Panc1 (cell line): Measurements from ENCODE around the gene PRUNE2. TPM values are rescaled to one million over a fixed set of nuclear protein-coding genes. Genes with fewer than 3 reads are reported as not detected.

ENCODE experiments used
- ATAC-seq: fragments of 200-7000 bp; cut with Tn5 transposase; 2 replicates; pipeline ENCODE4 v1.9.1; 2020; ENCODE audit warnings: mild to moderate bottlenecking, moderate library complexity
- BruUV-seq: library from RNA; stranded (reverse); fragments of 400-500 nt; replicated peaks from 2 replicates; lab custom pipeline; 2021; lab: Mats Ljungman, UMichigan
- CTCF ChIA-PET: fragments of 300-600 bp; sonication (Branson Sonifier 250); formaldehyde crosslinking; loops from one replicate; lab custom pipeline; 2022; ENCODE audit warnings: antibody characterized with exemption; lab: Charles Lee
- POLR2A ChIA-PET: fragments of 300-600 bp; sonication (Branson Sonifier 250); formaldehyde crosslinking; loops from one replicate; lab custom pipeline; 2022; ENCODE audit warnings: antibody characterized with exemption; lab: Charles Lee
- DNase-seq: peaks from one replicate; pipeline ENCODE4 v3.0.0-alpha.2; 2010; ENCODE audit warnings: low read depth, low spot score
- H3K27ac ChIP-seq: 2 replicates; pipeline ENCODE4 v1.5.1; 2011; ENCODE audit warnings: mild to moderate bottlenecking, low read length, inconsistent platforms
- H3K27me3 ChIP-seq: fragments of 200-500 bp; sonication (Bioruptor generic); 2 replicates; pipeline ENCODE4 v1.6.0; 2014; ENCODE audit warnings: low read length, inconsistent platforms; ENCODE audit not compliant: control insufficient read depth, insufficient read depth
- H3K36me3 ChIP-seq: fragments of 200-500 bp; sonication (Bioruptor generic); 2 replicates; pipeline ENCODE4 v1.5.1; 2014; ENCODE audit warnings: inconsistent platforms, mild to moderate bottlenecking, low read length, moderate library complexity; ENCODE audit not compliant: control insufficient read depth, insufficient read depth
- H3K4me1 ChIP-seq: 2 replicates; pipeline ENCODE4 v1.5.1; 2011; ENCODE audit warnings: inconsistent platforms, mild to moderate bottlenecking, low read length, moderate library complexity; ENCODE audit not compliant: control insufficient read depth, insufficient read depth
- H3K4me3 ChIP-seq, 2 experiments: 2 replicates each; pipeline ENCODE4 v1.5.1; 2011 to 2012; ENCODE audit warnings: low read depth in 2 of 2, low read length in 2 of 2, mild to moderate bottlenecking in 2 of 2, inconsistent platforms in 1 of 2, moderate library complexity in 1 of 2
- H3K9me3 ChIP-seq: fragments of 200-500 bp; sonication (Bioruptor generic); 2 replicates; pipeline ENCODE4 v1.5.1; 2014; ENCODE audit warnings: low read depth, mild to moderate bottlenecking, inconsistent platforms, low read length, moderate library complexity; ENCODE audit not compliant: control insufficient read depth, insufficient read depth
- CTCF ChIP-seq: fragments of 450-650 bp; IDR thresholded peaks from 2 replicates; pipeline ENCODE4 v1.5.1; 2017; ENCODE audit warnings: mild to moderate bottlenecking
- POLR2AphosphoS5 ChIP-seq: IDR thresholded peaks from 2 replicates; pipeline ENCODE4 v1.6.1; 2012; ENCODE audit warnings: mild to moderate bottlenecking, low read depth, low read length, moderate library complexity
- REST ChIP-seq, 2 experiments: IDR thresholded peaks; 2 replicates each; pipeline ENCODE4 v1.6.1; 2011 to 2012; ENCODE audit warnings: low read depth in 2 of 2, control low read depth in 1 of 2, low read length in 1 of 2, mild to moderate bottlenecking in 1 of 2, moderate library complexity in 1 of 2; ENCODE audit not compliant: insufficient read depth in 1 of 2
- SIN3A ChIP-seq: IDR thresholded peaks from 2 replicates; pipeline ENCODE4 v1.6.1; 2012; ENCODE audit warnings: low read depth, mild to moderate bottlenecking, low read length, moderate library complexity, borderline replicate concordance; ENCODE audit not compliant: insufficient read depth
- TCF7L2 ChIP-seq: IDR thresholded peaks from 2 replicates; pipeline ENCODE4 v1.6.1; 2011; ENCODE audit warnings: mild to moderate bottlenecking, low read depth, low read length, inconsistent platforms
- in situ Hi-C: cut with HindIII; loops from 2 replicates; pipeline ENCODE4 v1.10.0; 2016; ENCODE audit warnings: low sequenced_read_pairs, low pct_unique_long_range_greater_than_20kb
- intact Hi-C: fragments of 100-400 bp; cut with micrococcal nuclease; formaldehyde crosslinking; loops from one replicate; pipeline ENCODE4 v1.10.0; 2022; ENCODE audit not compliant: unreplicated experiment
- total RNA-seq: library from RNA; stranded (reverse); gene quantifications from one replicate; pipeline ENCODE4 v1.2.1, GENCODE V29; 2021; ENCODE audit not compliant: unreplicated experiment

PRUNE2 gene
- total RNA-seq, 1 experiment from 2014 or later: 0.18 TPM

- DNase-seq: no peak
- BruUV-seq: no TSS peak
- intact Hi-C loops (no loop called here), in situ Hi-C loops (no loop called here)
- ATAC-seq: no peak
- Histone ChIP-seq H3K36me3 (no peaks in the 10 kb centered on the region), H3K27me3 (no peaks in the 10 kb centered on the region; the same call in 1 of the 2 replicates), H3K4me1 (no peaks in the 10 kb centered on the region), H3K4me3 (no peak overlapping the region), H3K9me3 (no peaks in the 10 kb centered on the region), H3K27ac (no peak overlapping the region)
- ChIA-PET POLR2A (interaction anchor here (0.7 kb wide), 1 partner anchor 149 kb away, joined by 4 read pairs; no protein-coding TSS in a partner anchor), CTCF (no interaction called here)
- no peak for TF ChIP-seq POLR2AphosphoS5
- no peak for TF ChIP-seq SIN3A
- no peak for TF ChIP-seq REST (IDR thresholded peaks at IDR 0.05; ENCODE audit: insufficient read depth in 1 of 2, low read depth in 2 of 2, low read length in 1 of 2)
- no peak for TF ChIP-seq CTCF
- TF ChIP-seq TCF7L2: no peak
These were observed 290.7 kb downstream of the PRUNE2 start for GRCh38 chr9:76615177-76615603.

- intact Hi-C loops (no loop called here), in situ Hi-C loops (no loop called here)
- Histone ChIP-seq H3K4me1 (no peaks in the 10 kb centered on the region), H3K36me3 (no peaks in the 10 kb centered on the region), H3K27ac (no peak overlapping the region), H3K27me3 (no peaks in the 10 kb centered on the region; the same call in 1 of the 2 replicates), H3K9me3 (no peaks in the 10 kb centered on the region), H3K4me3 (no peak overlapping the region)
- TF ChIP-seq SIN3A (no peak), REST (IDR thresholded peaks at IDR 0.05; ENCODE audit: insufficient read depth in 1 of 2, low read depth in 2 of 2, low read length in 1 of 2) (no peak), POLR2AphosphoS5 (no peak), CTCF (no peak), TCF7L2 (no peak)
- ChIA-PET POLR2A (no interaction called here), CTCF (no interaction called here)
- BruUV-seq: no TSS peak
- no peak for DNase-seq
- ATAC-seq: no peak
These were observed 291.9 kb downstream of the PRUNE2 start for GRCh38 chr9:76613974-76614373.
